OCI-LY7 (cell line): ENCODE data around the gene CDKN2B-AS1. TPM values are rescaled to one million over a fixed set of nuclear protein-coding genes. Genes with fewer than 3 reads are reported as not detected.

Experiments used
- BruUV-seq: library from RNA; stranded (reverse); fragments of 400-500 nt; replicated peaks from 2 replicates; lab custom pipeline; 2021; lab: Mats Ljungman, UMichigan
- CTCF ChIA-PET: fragments of 300-600 bp; sonication (Branson Sonifier 250); formaldehyde crosslinking; loops from one replicate; lab custom pipeline; 2022; ENCODE audit warnings: antibody characterized with exemption; ENCODE audit not compliant: unreplicated experiment; lab: Charles Lee
- POLR2A ChIA-PET: fragments of 300-600 bp; sonication (Branson Sonifier 250); formaldehyde crosslinking; loops from one replicate; lab custom pipeline; 2022; ENCODE audit warnings: antibody characterized with exemption; lab: Charles Lee
- DNase-seq: peaks from one replicate; pipeline ENCODE4 v3.0.0-alpha.2; 2015; ENCODE audit warnings: low spot score
- H2AFZ ChIP-seq: fragments of 200-600 bp; sonication (generic), shearing (Covaris generic); 2 replicates; pipeline ENCODE4 v1.6.1; 2014; ENCODE audit warnings: mild to moderate bottlenecking, antibody characterized with exemption, low read length, moderate library complexity
- H3K27ac ChIP-seq: fragments of 200-600 bp; sonication (generic); 2 replicates; pipeline ENCODE4 v1.5.1; 2014; ENCODE audit warnings: mixed run types, low read depth, mild to moderate bottlenecking, moderate library complexity, low read length, inconsistent platforms; ENCODE audit not compliant: poor library complexity, severe bottlenecking
- H3K36me3 ChIP-seq: fragments of 200-600 bp; sonication (generic); 2 replicates; pipeline ENCODE4 v1.6.1; 2014; ENCODE audit warnings: mild to moderate bottlenecking, antibody characterized with exemption, low read length, moderate library complexity, mixed read lengths; ENCODE audit not compliant: insufficient read depth
- H3K4me1 ChIP-seq: fragments of 200-600 bp; sonication (generic); 2 replicates; pipeline ENCODE4 v1.5.1; 2014; ENCODE audit warnings: mild to moderate bottlenecking, low read length; ENCODE audit not compliant: insufficient read depth, poor library complexity, severe bottlenecking
- H3K4me2 ChIP-seq: fragments of 200-600 bp; sonication (generic); 2 replicates; pipeline ENCODE4 v1.6.1; 2014; ENCODE audit warnings: mild to moderate bottlenecking, low read length
- H3K4me3 ChIP-seq: fragments of 200-600 bp; sonication (generic); 2 replicates; pipeline ENCODE4 v1.5.1; 2014; ENCODE audit warnings: mild to moderate bottlenecking, low read depth, low read length; ENCODE audit not compliant: poor library complexity, severe bottlenecking
- H3K79me2 ChIP-seq: fragments of 200-600 bp; sonication (generic); 2 replicates; pipeline ENCODE4 v1.6.1; 2016; ENCODE audit warnings: low read depth, mild to moderate bottlenecking, low read length, moderate library complexity, mixed read lengths; ENCODE audit not compliant: insufficient read depth
- H3K9me2 ChIP-seq: fragments of 200-600 bp; sonication (generic); 2 replicates; pipeline ENCODE4 v1.6.1; 2016; ENCODE audit warnings: mild to moderate bottlenecking, low read length, mixed read lengths; ENCODE audit not compliant: insufficient read depth
- H3K9me3 ChIP-seq: fragments of 200-600 bp; sonication (generic); 2 replicates; pipeline ENCODE4 v1.6.1; 2014; ENCODE audit warnings: mild to moderate bottlenecking, mixed run types, low read length, mixed read lengths
- H4K20me1 ChIP-seq: fragments of 200-600 bp; sonication (generic); 2 replicates; pipeline ENCODE4 v1.6.1; 2014; ENCODE audit warnings: mild to moderate bottlenecking, antibody characterized with exemption, low read length, moderate library complexity, mixed read lengths; ENCODE audit not compliant: insufficient read depth
- CTCF ChIP-seq: fragments of 200-600 bp; sonication (generic); conservative IDR thresholded peaks from 2 replicates; pipeline ENCODE4 v1.5.1; 2014; ENCODE audit warnings: mild to moderate bottlenecking, antibody characterized with exemption, low read length, moderate library complexity, mixed read lengths
- EZH2phosphoT487 ChIP-seq: fragments of 200-600 bp; sonication (generic); IDR thresholded peaks from 2 replicates; pipeline ENCODE4 v1.6.1; 2018; ENCODE audit warnings: low read depth, borderline replicate concordance, mild to moderate bottlenecking, mixed run types, antibody characterized with exemption, low read length, moderate library complexity, mixed read lengths
- intact Hi-C: fragments of 100-400 bp; cut with micrococcal nuclease; formaldehyde crosslinking; loops from one replicate; pipeline ENCODE4 v1.10.0; 2022; ENCODE audit not compliant: unreplicated experiment
- total RNA-seq, 2 experiments: library from RNA; depleted of rRNA in 1 of 2; stranded (reverse); fragments of >200 nt in 1 of 2; shearing (Covaris generic) in 1 of 2; gene quantifications; 2 replicates each; pipeline ENCODE4 v1.2.3, GENCODE V29; 2014 to 2022

CDKN2B-AS1 gene
- total RNA-seq, 2 experiments from 2014 or later, result 20.4 to 24.3 TPM

- no peak overlapping the region for H2AFZ ChIP-seq
- DNase-seq, result no peak
- no peak overlapping the region for H3K4me2 ChIP-seq
These were observed 153.4 kb downstream of the CDKN2B-AS1 start for GRCh38 chr9:22147813-22148527.

GRCh38 chr9:22148528-22148875, 153.9 kb downstream of the CDKN2B-AS1 start:
- intact Hi-C loops, result no loop called here
- H3K4me3 ChIP-seq, result no peak overlapping the region
- H2AFZ ChIP-seq, result no peak overlapping the region
- no peaks in the 10 kb centered on the region for H3K36me3 ChIP-seq
- H3K9me2 ChIP-seq, result no peaks in the 10 kb centered on the region
- BruUV-seq, result no TSS peak
- TF ChIP-seq CTCF, result no peak
- CTCF ChIA-PET, result no interaction called here
- no peak for DNase-seq
- H3K9me3 ChIP-seq, result no peaks in the 10 kb centered on the region
- H3K4me2 ChIP-seq, result no peak overlapping the region
- H3K27ac ChIP-seq, result no peak overlapping the region
- POLR2A ChIA-PET, result no interaction called here
- H3K79me2 ChIP-seq, result no peaks in the 10 kb centered on the region
- no peaks in the 10 kb centered on the region for H4K20me1 ChIP-seq
- no peaks in the 10 kb centered on the region for H3K4me1 ChIP-seq

More at GRCh38 chr9:22147813-22148527, 153.4 kb downstream of the CDKN2B-AS1 start:
- intact Hi-C loops, result no loop called here
- ChIA-PET POLR2A (interaction anchor here (0.6 to 1.8 kb wide), 4 partner anchors 9 to 19 kb away, joined by 3 to 6 read pairs (median 4); no protein-coding TSS in a partner anchor), CTCF (no interaction called here)
- Histone ChIP-seq H4K20me1 (no peaks in the 10 kb centered on the region), H3K4me1 (no peaks in the 10 kb centered on the region), H3K9me3 (no peaks in the 10 kb centered on the region), H3K36me3 (no peaks in the 10 kb centered on the region), H3K9me2 (no peaks in the 10 kb centered on the region), H3K4me3 (no peak overlapping the region), H3K27ac (no peak overlapping the region), H3K79me2 (no peaks in the 10 kb centered on the region)
- no TSS peak for BruUV-seq
- TF ChIP-seq EZH2phosphoT487 (no peak), CTCF (no peak)

- H3K9me2 ChIP-seq, result no peaks in the 10 kb centered on the region
- no peaks in the 10 kb centered on the region for H3K4me1 ChIP-seq
- DNase-seq, result no peak
- H3K4me3 ChIP-seq, result no peak overlapping the region
- H3K27ac ChIP-seq, result no peak overlapping the region
- ChIA-PET CTCF (no interaction called here), POLR2A (no interaction called here)
- H3K36me3 ChIP-seq, result no peaks in the 10 kb centered on the region
- H3K9me3 ChIP-seq, result no peaks in the 10 kb centered on the region
- no peak overlapping the region for H3K4me2 ChIP-seq
- intact Hi-C loops, result no loop called here
- no peak overlapping the region for H2AFZ ChIP-seq
- BruUV-seq, result no TSS peak
- H4K20me1 ChIP-seq, result no peaks in the 10 kb centered on the region
- H3K79me2 ChIP-seq, result no peaks in the 10 kb centered on the region
- TF ChIP-seq EZH2phosphoT487 (no peak), CTCF (no peak)
These were observed 154.5 kb downstream of the CDKN2B-AS1 start for GRCh38 chr9:22148876-22149637.
